Measurements from ENCODE around the gene CCR5AS.
"Not testable (repeated sequence)": the region's sequence is repeated elsewhere in the genome, so short reads cannot be mapped to it uniquely, and the experiment has no call there.

CCR5AS gene

GRCh38 chr3:46405301-46406019 lies 1.4 kb downstream of the CCR5AS start:
- Histone ChIP-seq H3K36me3 (ENCODE audit: control insufficient read depth, insufficient read depth, low read length) (no peaks in the 10 kb centered on the region), H3K9me3 (ENCODE audit: control insufficient read depth, low read length) (no peaks in the 10 kb centered on the region), H3K27me3 (replicated peaks; ENCODE audit: control insufficient read depth, insufficient read depth, low read length, poor library complexity, severe bottlenecking) (no peaks in the 10 kb centered on the region), H3K4me1 (ENCODE audit: control insufficient read depth, insufficient read depth, low read length, poor library complexity, severe bottlenecking) (peaks cover 6% of the 10 kb centered on the region), H3K4me3 (ENCODE audit: insufficient read depth, low read depth, low read length, poor library complexity, severe bottlenecking) (no peak overlapping the region), H3K27ac (ENCODE audit: insufficient read depth, low read length, poor library complexity, severe bottlenecking) (no peak overlapping the region)
- DNase-seq, result no peak

GRCh38 chr3:46402902-46403301 lies 4.0 kb downstream of the CCR5AS start:
- not testable (repeated sequence) for H3K9me3 ChIP-seq (ENCODE audit: control insufficient read depth, low read length); DNase-seq

GRCh38 chr3:46401579-46401978 lies 5.3 kb downstream of the CCR5AS start:
- H3K9me3 ChIP-seq (ENCODE audit: control insufficient read depth, low read length), result no peaks in the 10 kb centered on the region
- H3K36me3 ChIP-seq (ENCODE audit: control insufficient read depth, insufficient read depth, low read length), result no peaks in the 10 kb centered on the region
- no peaks in the 10 kb centered on the region for H3K27me3 ChIP-seq (replicated peaks; ENCODE audit: control insufficient read depth, insufficient read depth, low read length, poor library complexity, severe bottlenecking)
- H3K4me1 ChIP-seq (ENCODE audit: control insufficient read depth, insufficient read depth, low read length, poor library complexity, severe bottlenecking), result no peaks in the 10 kb centered on the region
- no peak for DNase-seq
- H3K27ac ChIP-seq (ENCODE audit: insufficient read depth, low read length, poor library complexity, severe bottlenecking), result no peak overlapping the region
- no peak overlapping the region for H3K4me3 ChIP-seq (ENCODE audit: insufficient read depth, low read depth, low read length, poor library complexity, severe bottlenecking)

More at GRCh38 chr3:46402902-46403301, 4.0 kb downstream of the CCR5AS start:
- H3K27me3 ChIP-seq (replicated peaks; ENCODE audit: control insufficient read depth, insufficient read depth, low read length, poor library complexity, severe bottlenecking); H3K4me1 ChIP-seq (ENCODE audit: control insufficient read depth, insufficient read depth, low read length, poor library complexity, severe bottlenecking); H3K4me3 ChIP-seq (ENCODE audit: insufficient read depth, low read depth, low read length, poor library complexity, severe bottlenecking); H3K27ac ChIP-seq (ENCODE audit: insufficient read depth, low read length, poor library complexity, severe bottlenecking); H3K36me3 ChIP-seq (ENCODE audit: control insufficient read depth, insufficient read depth, low read length): not testable (repeated sequence)

GRCh38 chr3:46400846-46401245 lies 6.0 kb downstream of the CCR5AS start:
- no peaks in the 10 kb centered on the region for H3K9me3 ChIP-seq (ENCODE audit: control insufficient read depth, low read length)
- no peaks in the 10 kb centered on the region for H3K36me3 ChIP-seq (ENCODE audit: control insufficient read depth, insufficient read depth, low read length)
- H3K4me1 ChIP-seq (ENCODE audit: control insufficient read depth, insufficient read depth, low read length, poor library complexity, severe bottlenecking), result no peaks in the 10 kb centered on the region
- no peak for DNase-seq
- H3K27ac ChIP-seq (ENCODE audit: insufficient read depth, low read length, poor library complexity, severe bottlenecking), result no peak overlapping the region
- H3K27me3 ChIP-seq (replicated peaks; ENCODE audit: control insufficient read depth, insufficient read depth, low read length, poor library complexity, severe bottlenecking), result no peaks in the 10 kb centered on the region
- no peak overlapping the region for H3K4me3 ChIP-seq (ENCODE audit: insufficient read depth, low read depth, low read length, poor library complexity, severe bottlenecking)

GRCh38 chr3:46400000-46400734 lies 6.7 kb downstream of the CCR5AS start:
- H3K9me3 ChIP-seq (ENCODE audit: control insufficient read depth, low read length), result no peaks in the 10 kb centered on the region
- no peaks in the 10 kb centered on the region for H3K4me1 ChIP-seq (ENCODE audit: control insufficient read depth, insufficient read depth, low read length, poor library complexity, severe bottlenecking)
- no peaks in the 10 kb centered on the region for H3K36me3 ChIP-seq (ENCODE audit: control insufficient read depth, insufficient read depth, low read length)
- H3K4me3 ChIP-seq (ENCODE audit: insufficient read depth, low read depth, low read length, poor library complexity, severe bottlenecking), result no peak overlapping the region
- no peak overlapping the region for H3K27ac ChIP-seq (ENCODE audit: insufficient read depth, low read length, poor library complexity, severe bottlenecking)
- H3K27me3 ChIP-seq (replicated peaks; ENCODE audit: control insufficient read depth, insufficient read depth, low read length, poor library complexity, severe bottlenecking), result no peaks in the 10 kb centered on the region
- DNase-seq, result no peak

- Histone ChIP-seq H3K9me3 (ENCODE audit: control insufficient read depth, low read length) (no peaks in the 10 kb centered on the region), H3K27me3 (replicated peaks; ENCODE audit: control insufficient read depth, insufficient read depth, low read length, poor library complexity, severe bottlenecking) (no peaks in the 10 kb centered on the region), H3K36me3 (ENCODE audit: control insufficient read depth, insufficient read depth, low read length) (no peaks in the 10 kb centered on the region), H3K4me3 (ENCODE audit: insufficient read depth, low read depth, low read length, poor library complexity, severe bottlenecking) (no peak overlapping the region), H3K4me1 (ENCODE audit: control insufficient read depth, insufficient read depth, low read length, poor library complexity, severe bottlenecking) (no peaks in the 10 kb centered on the region), H3K27ac (ENCODE audit: insufficient read depth, low read length, poor library complexity, severe bottlenecking) (no peak overlapping the region)
- no peak for DNase-seq
These were observed 7.3 kb downstream of the CCR5AS start for GRCh38 chr3:46399557-46399956.

- no peaks in the 10 kb centered on the region for H3K36me3 ChIP-seq (ENCODE audit: control insufficient read depth, insufficient read depth, low read length)
- H3K27ac ChIP-seq (ENCODE audit: insufficient read depth, low read length, poor library complexity, severe bottlenecking), result no peak overlapping the region
- no peak overlapping the region for H3K4me3 ChIP-seq (ENCODE audit: insufficient read depth, low read depth, low read length, poor library complexity, severe bottlenecking)
- no peaks in the 10 kb centered on the region for H3K4me1 ChIP-seq (ENCODE audit: control insufficient read depth, insufficient read depth, low read length, poor library complexity, severe bottlenecking)
- no peak for DNase-seq
- H3K27me3 ChIP-seq (replicated peaks; ENCODE audit: control insufficient read depth, insufficient read depth, low read length, poor library complexity, severe bottlenecking), result no peaks in the 10 kb centered on the region
- H3K9me3 ChIP-seq (ENCODE audit: control insufficient read depth, low read length), result no peaks in the 10 kb centered on the region
These were observed 7.8 kb downstream of the CCR5AS start for GRCh38 chr3:46399098-46399497.

- Histone ChIP-seq H3K36me3 (ENCODE audit: control insufficient read depth, insufficient read depth, low read length) (no peaks in the 10 kb centered on the region), H3K4me3 (ENCODE audit: insufficient read depth, low read depth, low read length, poor library complexity, severe bottlenecking) (no peak overlapping the region), H3K27ac (ENCODE audit: insufficient read depth, low read length, poor library complexity, severe bottlenecking) (no peak overlapping the region), H3K4me1 (ENCODE audit: control insufficient read depth, insufficient read depth, low read length, poor library complexity, severe bottlenecking) (no peaks in the 10 kb centered on the region), H3K27me3 (replicated peaks; ENCODE audit: control insufficient read depth, insufficient read depth, low read length, poor library complexity, severe bottlenecking) (no peaks in the 10 kb centered on the region), H3K9me3 (ENCODE audit: control insufficient read depth, low read length) (no peaks in the 10 kb centered on the region)
- no peak for DNase-seq
These were observed 8.5 kb downstream of the CCR5AS start for GRCh38 chr3:46398186-46398955.

GRCh38 chr3:46397111-46397510 lies 9.8 kb downstream of the CCR5AS start:
- no peaks in the 10 kb centered on the region for H3K36me3 ChIP-seq (ENCODE audit: control insufficient read depth, insufficient read depth, low read length)
- H3K27ac ChIP-seq (ENCODE audit: insufficient read depth, low read length, poor library complexity, severe bottlenecking), result no peak overlapping the region
- H3K4me3 ChIP-seq (ENCODE audit: insufficient read depth, low read depth, low read length, poor library complexity, severe bottlenecking), result no peak overlapping the region
- DNase-seq, result no peak
- H3K4me1 ChIP-seq (ENCODE audit: control insufficient read depth, insufficient read depth, low read length, poor library complexity, severe bottlenecking), result no peaks in the 10 kb centered on the region
- no peaks in the 10 kb centered on the region for H3K27me3 ChIP-seq (replicated peaks; ENCODE audit: control insufficient read depth, insufficient read depth, low read length, poor library complexity, severe bottlenecking)
- no peaks in the 10 kb centered on the region for H3K9me3 ChIP-seq (ENCODE audit: control insufficient read depth, low read length)
